Stimulated activated CD4-positive, alpha-beta T cell treated with anti-CD3 and anti-CD28 coated beads, TNF-alpha, amount 100 ng/mL, for 1 hour (primary cell): ENCODE data around the gene OR1L6.

Source experiments
- DNase-seq, 3 donors: peaks; one replicate each; pipeline ENCODE4 v3.0.0-alpha.2; 2020; ENCODE audit warnings: low read depth in 3 of 3, low spot score in 1 of 3

The OR1L6 gene, protein sequence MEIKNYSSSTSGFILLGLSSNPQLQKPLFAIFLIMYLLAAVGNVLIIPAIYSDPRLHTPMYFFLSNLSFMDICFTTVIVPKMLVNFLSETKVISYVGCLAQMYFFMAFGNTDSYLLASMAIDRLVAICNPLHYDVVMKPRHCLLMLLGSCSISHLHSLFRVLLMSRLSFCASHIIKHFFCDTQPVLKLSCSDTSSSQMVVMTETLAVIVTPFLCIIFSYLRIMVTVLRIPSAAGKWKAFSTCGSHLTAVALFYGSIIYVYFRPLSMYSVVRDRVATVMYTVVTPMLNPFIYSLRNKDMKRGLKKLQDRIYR

DNA sequence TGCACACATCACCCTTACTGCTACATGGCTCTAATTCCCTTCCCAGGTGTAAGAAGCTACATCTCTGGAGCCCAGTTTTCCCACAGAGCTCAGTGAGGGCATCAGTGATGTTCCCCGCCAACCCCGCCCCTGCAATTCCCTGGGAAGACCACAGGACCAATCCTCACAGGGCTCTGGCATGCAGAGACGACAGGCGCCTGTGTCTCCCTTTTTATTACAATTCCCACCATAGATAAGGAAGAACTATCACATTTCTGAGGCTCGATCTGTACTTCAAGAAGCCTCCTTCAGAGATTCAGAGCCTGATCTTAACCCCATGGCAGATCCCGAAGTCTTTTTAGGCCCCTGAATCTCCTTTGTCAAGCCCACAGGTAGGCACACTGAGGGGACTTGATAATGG is at the start of gene OR1L6:
TSS of gene OR1L6 (plus strand) at position 301 of the 400 bp plus-strand sequence. CDS start 7,545 bp downstream, outside the sequence.
- DNase-seq: no peak

DNA sequence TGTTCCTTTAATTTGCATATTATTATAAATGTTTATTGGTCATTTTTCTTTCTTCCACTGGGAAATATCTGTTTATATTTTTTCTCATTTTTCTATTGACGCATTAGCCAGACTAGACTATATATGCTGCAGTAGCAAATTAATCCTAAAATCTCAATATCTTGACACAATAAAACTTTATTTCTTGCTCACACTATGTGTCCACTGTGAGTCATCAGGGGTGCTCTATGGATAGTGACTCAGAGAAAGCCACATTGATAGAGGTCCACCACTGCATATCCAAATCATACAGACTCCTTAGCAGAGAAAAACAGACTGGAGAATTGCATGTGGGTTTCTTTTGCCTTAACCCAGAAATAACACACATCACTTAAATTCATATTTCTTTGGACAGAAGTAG is 46.4 kb upstream of the OR1L6 start:
- DNase-seq: no peak

DNA sequence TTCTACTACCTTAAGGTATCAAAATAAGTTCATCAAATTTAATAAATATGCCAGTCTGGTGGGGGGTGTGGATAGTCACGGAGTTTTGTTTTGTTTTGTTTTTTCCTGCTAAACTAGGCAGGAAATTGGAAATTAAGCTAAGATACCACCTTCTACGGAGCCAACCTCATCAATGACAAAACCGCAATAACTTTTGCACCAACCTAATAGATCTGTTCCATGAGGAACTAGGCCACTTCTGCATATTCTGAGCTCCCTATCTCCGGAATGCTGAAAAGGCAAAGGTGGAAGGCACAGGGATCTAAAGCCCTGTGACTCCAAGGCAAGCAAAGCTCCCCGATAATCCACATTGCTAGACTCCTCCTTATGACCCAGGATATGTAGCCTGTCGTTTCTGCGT is 24.1 kb upstream of the OR1L6 start:
- no peak for DNase-seq

DNA sequence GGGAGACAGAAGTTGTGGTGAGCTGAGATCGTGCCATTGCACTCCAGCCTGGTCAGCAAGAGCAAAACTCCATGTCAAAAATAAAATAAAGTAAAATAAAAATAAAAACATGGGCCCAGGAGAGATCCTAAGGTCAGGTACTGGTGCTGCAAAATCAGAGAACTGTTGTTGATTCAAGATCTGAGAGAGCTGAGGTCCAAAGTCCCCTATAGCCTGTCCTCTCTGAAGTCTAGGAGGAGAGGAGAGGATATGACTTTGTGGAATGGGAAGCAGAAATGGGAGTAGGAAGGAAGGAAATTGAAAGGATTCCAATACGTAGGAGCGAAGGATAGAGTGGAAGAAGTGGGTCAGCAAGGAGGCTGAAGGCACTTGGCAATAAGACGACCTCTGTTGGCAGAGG is 22.9 kb upstream of the OR1L6 start:
- no peak for DNase-seq

DNA sequence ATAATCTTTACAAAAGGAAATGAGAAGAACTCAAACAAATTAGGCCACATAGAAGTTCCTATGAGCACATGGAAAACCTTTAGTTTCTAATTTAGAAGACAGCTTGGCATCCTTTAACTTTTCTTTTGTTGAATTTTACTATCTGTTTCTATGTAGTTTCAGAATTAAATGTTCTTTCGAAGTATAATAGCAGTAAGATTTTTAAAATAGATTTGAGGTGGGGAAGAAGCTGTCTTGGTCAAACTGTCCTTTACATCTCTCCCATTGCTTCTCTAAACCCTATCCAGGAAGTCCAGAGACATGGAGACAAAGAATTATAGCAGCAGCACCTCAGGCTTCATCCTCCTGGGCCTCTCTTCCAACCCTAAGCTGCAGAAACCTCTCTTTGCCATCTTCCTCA is 18.4 kb upstream of the OR1L6 start, which contains the start of gene OR1L4:
TSS of gene OR1L4 (plus strand) at position 301 of the 400 bp plus-strand sequence. CDS start at position 301, 0 bp downstream.
- no peak for DNase-seq

DNA sequence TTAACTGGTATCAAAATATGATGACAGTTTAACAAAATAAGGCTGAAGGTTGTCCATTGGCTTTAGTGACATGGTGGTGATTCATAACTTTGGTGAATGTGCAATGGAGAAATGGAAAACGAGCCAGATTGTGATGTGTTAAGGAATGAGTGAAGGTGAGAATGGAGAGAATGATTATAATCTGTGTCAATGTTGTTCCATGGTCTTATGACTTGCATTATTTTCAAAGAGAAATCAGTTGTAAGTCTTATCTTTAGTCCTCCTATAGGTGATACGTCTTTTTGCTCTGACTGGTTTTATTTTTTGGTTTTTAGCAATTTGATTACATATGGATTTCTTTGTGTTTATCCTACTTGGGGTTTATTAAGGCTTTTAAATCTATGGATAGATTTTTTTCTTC is 12.7 kb downstream of the OR1L6 start:
- DNase-seq: no peak

DNA sequence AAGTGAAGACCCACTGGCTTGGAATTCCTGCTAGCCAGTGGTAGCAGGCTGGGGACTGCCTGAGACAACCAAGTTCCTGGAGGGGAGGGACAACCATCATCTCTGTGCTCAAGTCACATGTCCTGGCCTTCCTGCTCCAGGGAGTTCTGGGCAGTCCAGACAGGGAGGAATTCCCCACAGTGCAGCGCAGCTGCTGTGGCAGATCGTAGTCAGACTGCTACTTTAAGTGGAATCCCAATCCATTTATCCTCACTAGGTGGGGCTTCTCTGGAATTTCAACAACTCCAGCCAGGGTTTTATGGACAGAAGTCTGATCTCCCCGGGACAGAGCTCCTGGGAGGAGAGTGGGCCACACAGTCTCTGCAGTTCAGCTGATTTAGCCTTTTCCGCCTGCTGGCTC is 25.7 kb downstream of the OR1L6 start:
- no peak for DNase-seq

DNA sequence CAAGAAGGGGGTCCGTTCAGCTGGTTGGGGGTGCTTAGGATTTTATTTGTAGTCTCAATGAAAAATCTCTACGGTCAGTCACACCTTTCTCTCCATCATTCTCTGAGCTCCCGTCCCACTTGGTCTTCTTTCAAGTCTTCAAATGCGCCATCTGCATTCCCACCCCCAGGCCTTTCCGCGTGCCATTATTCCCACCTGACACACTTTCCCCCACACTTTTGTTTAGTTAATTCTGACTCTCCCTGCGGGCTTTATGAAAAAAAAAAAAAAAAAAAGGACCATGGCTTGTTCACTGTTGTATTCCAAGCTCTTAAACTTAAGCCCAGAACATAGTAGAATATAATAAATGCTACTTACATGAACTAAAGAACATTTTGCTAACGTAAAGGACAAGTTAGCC is 34.9 kb downstream of the OR1L6 start:
- no peak for DNase-seq

DNA sequence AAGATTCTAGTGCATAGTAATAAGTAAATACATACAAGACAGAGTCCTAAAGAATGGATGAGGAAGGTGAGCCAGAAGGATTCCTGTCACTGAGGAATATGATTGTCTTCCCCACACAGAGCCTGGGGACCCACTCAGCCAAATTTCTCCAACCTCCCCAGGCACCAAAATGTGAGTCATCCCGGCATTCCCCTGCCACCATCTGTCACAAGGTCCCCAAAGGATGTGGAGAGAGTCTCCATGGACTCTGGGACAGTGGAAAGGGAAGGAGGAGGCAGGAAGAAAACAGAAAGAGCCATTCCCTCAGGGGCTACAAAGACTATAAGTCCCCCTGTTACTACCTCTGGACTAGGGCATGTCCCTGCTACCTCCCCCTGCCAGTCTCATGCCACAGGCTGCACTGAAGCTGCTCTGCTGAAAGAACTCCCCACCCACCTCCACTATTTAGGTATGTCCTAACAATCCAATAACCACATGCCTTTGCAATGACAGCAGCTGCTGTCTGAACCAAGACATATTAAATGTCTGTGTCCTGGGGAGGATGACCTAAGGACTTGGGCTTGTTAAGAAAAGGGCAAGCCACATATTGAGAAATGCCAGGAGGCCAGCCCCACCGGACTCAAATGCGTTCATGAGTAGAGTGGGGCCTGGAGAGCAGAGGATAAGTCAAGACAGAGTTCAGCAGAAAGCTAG is 36.0 kb downstream of the OR1L6 start:
- DNase-seq: no peak

DNA sequence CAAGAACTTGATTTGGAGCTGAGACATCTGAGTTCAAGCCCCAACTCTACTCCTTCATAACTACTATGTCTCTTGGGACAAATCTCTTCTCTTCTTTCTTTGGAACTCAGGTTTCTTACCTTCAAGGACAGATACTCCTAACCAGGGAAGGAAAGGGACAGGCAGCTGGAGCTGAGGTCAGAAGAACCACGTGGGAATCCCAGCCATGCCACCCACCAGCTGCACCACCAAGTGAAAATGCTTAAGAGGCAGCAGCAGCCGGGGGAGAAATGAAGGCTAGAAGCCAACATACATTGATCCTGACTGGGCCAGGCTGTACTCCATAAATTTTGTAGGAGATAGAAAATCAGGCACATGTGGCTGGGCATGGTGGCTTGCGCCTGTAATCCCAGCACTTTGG is 37.1 kb downstream of the OR1L6 start:
- no peak for DNase-seq

DNA sequence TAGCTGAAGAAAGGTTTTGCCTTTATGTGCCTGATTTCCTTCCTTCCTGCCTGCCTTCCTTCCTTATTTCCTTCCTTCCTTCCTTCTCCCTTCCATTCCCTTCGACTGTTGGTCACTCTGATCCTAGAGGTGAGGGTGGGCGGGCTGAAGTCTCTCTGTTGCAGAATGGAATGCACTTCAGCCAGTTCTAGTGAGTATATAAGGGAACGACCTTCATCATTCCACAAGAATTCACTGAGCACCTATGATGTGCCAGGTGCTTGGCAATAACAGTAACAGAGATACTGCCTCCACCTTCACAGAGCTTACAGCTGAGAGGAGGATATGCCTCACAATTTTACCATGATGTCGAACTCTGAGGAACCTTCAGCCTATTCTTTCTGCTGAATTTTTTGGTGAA is 37.9 kb downstream of the OR1L6 start:
- no peak for DNase-seq

DNA sequence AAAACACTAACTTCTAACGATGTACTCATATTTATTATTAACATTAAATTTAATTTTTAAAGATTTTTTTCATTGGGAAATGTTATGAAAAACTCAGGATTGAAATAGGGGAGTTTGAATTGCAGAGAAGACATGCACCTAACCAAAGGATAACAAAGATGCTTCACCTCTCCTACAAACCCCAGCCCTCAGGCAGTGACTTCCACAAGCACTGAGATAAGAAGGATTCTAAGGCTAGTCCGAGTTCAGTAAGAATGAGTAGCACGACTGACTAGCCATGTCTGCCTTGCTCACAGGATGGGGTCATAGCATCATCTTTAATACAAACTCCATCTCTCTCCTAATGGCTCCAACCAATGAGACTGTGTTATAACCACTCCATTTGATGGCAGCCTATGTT is 39.6 kb downstream of the OR1L6 start:
- no peak for DNase-seq

DNA sequence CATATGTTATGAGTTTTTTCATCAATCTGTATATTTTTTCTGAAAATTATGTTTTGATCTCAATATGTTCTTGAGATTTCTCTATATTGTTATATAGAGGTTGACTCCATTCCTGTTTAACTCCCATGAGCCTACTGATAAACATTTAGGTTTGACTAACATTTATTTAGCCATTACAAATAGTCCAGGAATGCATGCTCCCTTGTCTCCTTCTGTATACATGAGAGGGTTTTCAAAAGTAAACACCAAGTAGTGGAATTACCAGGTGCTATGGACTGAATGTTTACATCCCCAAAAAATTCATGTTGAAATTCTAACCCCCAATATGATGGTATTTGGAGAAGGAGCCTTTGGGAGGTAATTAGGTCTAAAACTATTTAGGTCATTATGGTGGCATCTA is 43.2 kb downstream of the OR1L6 start:
- no peak for DNase-seq

DNA sequence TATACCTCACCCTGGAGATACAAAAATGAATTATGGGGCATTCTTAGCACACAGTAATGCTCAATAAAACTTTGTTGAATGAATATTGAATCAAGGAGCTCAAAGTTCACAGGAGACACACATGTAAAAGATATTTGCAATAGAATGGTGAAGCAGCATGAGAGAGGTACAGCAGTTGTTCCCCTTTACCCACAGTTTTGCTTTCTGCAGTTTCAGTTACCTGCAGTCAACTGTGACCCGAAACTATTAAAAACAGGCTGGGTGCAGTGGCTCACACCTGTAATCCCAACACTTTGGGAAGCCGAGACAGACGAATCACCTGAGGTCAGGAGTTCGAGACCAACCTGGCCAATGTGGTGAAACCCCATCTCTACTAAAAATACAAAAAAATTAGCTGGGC is 44.2 kb downstream of the OR1L6 start:
- DNase-seq: no peak

DNA sequence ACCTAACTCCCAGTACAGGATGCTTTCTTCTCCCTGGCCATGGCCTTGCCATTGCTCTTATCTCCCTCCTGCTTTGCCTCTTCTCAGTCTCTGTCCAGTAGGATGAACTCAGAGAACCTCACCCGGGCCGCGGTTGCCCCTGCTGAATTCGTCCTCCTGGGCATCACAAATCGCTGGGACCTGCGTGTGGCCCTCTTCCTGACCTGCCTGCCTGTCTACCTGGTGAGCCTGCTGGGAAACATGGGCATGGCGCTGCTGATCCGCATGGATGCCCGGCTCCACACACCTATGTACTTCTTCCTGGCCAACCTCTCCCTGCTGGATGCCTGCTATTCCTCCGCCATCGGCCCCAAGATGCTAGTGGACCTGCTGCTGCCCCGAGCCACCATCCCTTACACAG is 46.7 kb downstream of the OR1L6 start, which contains the start of gene OR5C1:
TSS of gene OR5C1 (plus strand) at position 103 of the 400 bp plus-strand sequence. CDS start at position 103, 0 bp downstream.
- DNase-seq: no peak

DNA sequence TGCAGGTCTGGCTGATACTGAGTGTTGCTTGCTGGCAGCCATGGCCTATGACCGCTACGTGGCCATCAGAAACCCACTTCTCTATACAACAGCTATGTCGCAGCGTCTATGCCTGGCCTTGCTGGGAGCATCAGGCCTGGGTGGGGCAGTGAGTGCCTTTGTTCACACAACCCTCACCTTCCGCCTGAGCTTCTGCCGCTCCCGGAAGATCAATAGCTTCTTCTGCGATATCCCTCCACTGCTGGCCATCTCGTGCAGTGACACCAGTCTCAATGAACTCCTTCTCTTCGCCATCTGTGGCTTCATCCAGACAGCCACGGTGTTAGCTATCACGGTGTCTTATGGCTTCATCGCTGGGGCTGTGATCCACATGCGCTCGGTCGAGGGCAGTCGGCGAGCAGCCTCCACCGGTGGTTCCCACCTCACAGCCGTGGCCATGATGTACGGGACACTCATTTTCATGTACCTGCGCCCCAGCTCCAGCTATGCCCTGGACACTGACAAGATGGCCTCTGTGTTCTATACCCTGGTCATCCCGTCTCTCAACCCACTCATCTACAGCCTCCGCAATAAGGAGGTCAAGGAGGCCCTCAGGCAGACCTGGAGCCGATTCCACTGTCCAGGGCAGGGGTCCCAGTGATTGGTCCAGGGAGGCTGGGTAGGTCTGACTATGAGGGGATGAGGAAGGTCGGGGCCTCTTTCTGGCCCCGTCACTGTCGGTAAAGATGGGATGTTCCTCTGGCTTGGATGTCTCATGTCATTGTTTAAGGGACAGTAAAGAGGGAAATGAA is 47.3 kb downstream of the OR1L6 start:
- no peak for DNase-seq

DNA sequence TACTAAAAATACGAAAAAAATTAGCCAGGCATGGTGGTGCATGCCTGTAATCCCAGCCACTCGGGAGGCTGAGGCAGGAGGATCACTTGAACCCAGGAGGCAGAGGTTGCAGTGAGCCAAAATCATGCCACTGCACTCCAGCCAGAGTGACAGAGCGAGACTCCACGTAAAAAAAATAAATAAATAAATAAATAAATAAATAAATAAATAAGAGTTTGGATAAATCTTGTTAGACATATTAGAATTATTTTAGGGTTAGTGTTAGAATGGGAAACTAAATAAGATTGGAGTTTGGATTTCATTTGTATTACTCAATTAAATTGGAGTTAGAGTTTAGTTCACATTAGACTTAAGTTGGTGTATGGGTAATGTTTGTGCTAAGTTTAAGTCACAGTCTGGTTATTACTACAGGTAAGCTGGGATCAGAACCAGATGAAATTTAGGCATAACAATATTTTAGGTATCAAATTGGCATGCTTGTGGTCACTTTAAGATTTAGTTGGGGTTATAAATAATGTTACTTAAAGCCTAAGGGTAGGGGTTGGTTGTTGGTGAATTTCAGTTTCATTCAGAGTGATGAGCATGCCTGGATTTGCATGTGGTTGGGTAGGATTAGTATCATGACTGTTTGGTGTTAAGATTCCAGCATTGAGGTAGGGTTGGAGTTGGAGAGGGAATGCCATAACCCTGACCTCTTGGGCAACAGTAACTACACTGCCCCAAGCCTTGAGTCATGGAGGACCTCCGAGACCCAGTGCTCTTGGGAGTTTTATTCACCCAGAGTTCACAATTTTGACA is 50.0 kb downstream of the OR1L6 start:
- no peak for DNase-seq

DNA sequence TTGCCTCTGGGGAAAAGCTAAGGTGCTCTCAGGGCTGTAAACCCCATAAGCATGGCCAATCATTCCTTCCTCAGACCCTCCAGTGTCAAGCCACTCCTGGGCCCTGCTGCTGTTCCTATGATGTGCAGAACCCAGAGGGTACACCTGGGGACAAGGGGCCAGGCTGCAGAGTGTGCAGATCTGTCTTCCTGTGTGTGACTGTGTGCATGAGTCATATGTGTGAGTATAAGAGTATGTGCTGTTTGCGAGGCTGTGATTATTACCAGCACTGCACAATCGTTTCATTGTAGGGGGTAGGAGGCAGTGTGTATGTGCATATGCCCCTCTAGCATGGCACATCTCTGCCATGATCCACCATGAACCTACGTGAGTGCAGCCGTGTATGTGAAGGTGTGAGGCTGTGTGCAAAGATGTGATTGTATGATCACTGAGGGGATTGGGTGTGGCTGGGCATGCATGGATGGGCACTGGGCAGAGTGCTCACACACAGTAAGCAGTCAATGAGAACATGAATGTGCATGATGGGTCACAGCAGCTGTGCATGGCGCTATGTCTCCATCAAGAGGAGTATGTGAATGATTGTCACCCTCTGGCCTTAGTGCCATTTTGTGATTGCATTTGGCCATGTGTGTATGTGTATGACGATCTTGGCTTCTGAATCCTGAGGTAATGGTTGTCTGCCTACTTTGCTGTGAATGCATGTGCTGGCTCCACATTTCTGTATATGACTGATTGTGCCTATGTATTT is 55.4 kb downstream of the OR1L6 start:
- no peak for DNase-seq
